Thoracic aorta (tissue), 2 donors: ENCODE data around the gene LRRIQ1. TPM values are rescaled to one million over a fixed set of nuclear protein-coding genes. Genes with fewer than 3 reads are reported as not detected.

Experiments
- ATAC-seq: fragments of 150-250 bp; one replicate; pipeline ENCODE4 v1.8.0; 2017; ENCODE audit warnings: low read depth; ENCODE audit not compliant: insufficient number of reproducible peaks, low FRiP score
- DNase-seq: peaks from one replicate; pipeline ENCODE4 v3.0.0-alpha.2; 2020; ENCODE audit warnings: low spot score
- H3K27ac ChIP-seq, 2 donors: fragments of 200-600 bp; sonication (generic); 1 replicate in 1 of 2; 2 replicates in 1 of 2; pipeline ENCODE4 v1.5.1; 2016; ENCODE audit warnings: mild to moderate bottlenecking in 2 of 2, moderate library complexity in 2 of 2
- H3K27me3 ChIP-seq: fragments of 200-600 bp; sonication (generic); replicated peaks from 2 replicates; pipeline ENCODE4 v1.6.0; 2016; ENCODE audit warnings: mild to moderate bottlenecking; ENCODE audit not compliant: insufficient read depth
- H3K36me3 ChIP-seq: fragments of 200-600 bp; sonication (generic); one replicate; pipeline ENCODE4 v1.5.1; 2016
- H3K4me1 ChIP-seq, 2 donors: fragments of 200-600 bp; sonication (generic); 1 replicate in 1 of 2; 2 replicates in 1 of 2; pipeline versions ENCODE4 v1.5.1 to v1.6.0; 2016; ENCODE audit warnings: low read depth in 2 of 2, mild to moderate bottlenecking in 1 of 2; ENCODE audit not compliant: control insufficient read depth in 1 of 2
- H3K4me3 ChIP-seq: fragments of 200-600 bp; sonication (generic); 2 replicates; pipeline ENCODE4 v1.5.1; 2016; ENCODE audit warnings: mild to moderate bottlenecking
- H3K9me3 ChIP-seq: fragments of 200-600 bp; sonication (generic); 2 replicates; pipeline ENCODE4 v1.5.1; 2016
- CTCF ChIP-seq: fragments of 200-600 bp; sonication (generic); IDR thresholded peaks from one replicate; pipeline ENCODE4 v1.5.1; 2019; ENCODE audit warnings: antibody characterized with exemption
- total RNA-seq, 2 donors: library from RNA; depleted of rRNA; stranded (reverse); fragments of >200 nt; gene quantifications; one replicate each; pipeline versions ENCODE4 v1.1.0 to v1.2.3, GENCODE V29; 2016

The LRRIQ1 gene
- total RNA-seq, 2 donors from 2014 or later = 0.42 TPM; not detected in 1

- TF ChIP-seq CTCF = no peak
- no peak overlapping the region for H3K4me3 ChIP-seq
- H3K4me1 ChIP-seq = no peaks in the 10 kb centered on the region
- ATAC-seq = no peak
- H3K27ac ChIP-seq = no peak overlapping the region
- no peaks in the 10 kb centered on the region for H3K27me3 ChIP-seq
- no peaks in the 10 kb centered on the region for H3K36me3 ChIP-seq
- no peak for DNase-seq
- no peaks in the 10 kb centered on the region for H3K9me3 ChIP-seq
Measured at GRCh38 chr12:85072826-85073225, 36.7 kb downstream of the LRRIQ1 start.

GRCh38 chr12:85076688-85077430 lies 40.7 kb downstream of the LRRIQ1 start:
- no peak for TF ChIP-seq CTCF
- no peak overlapping the region for H3K4me3 ChIP-seq
- no peaks in the 10 kb centered on the region for H3K27me3 ChIP-seq
- H3K36me3 ChIP-seq = no peaks in the 10 kb centered on the region
- H3K4me1 ChIP-seq = no peaks in the 10 kb centered on the region
- no peak for DNase-seq
- H3K9me3 ChIP-seq = no peaks in the 10 kb centered on the region
- ATAC-seq = no peak
- no peak overlapping the region for H3K27ac ChIP-seq

GRCh38 chr12:85085066-85085465 lies 48.9 kb downstream of the LRRIQ1 start:
- Histone ChIP-seq H3K4me3 (no peak overlapping the region), H3K27ac (no peak overlapping the region), H3K36me3 (no peaks in the 10 kb centered on the region), H3K4me1 (no peaks in the 10 kb centered on the region), H3K27me3 (no peaks in the 10 kb centered on the region), H3K9me3 (no peaks in the 10 kb centered on the region)
- DNase-seq (no peak), ATAC-seq (no peak)
- TF ChIP-seq CTCF = no peak

- ATAC-seq = no peak
Measured at GRCh38 chr12:85089792-85090191, 53.6 kb downstream of the LRRIQ1 start.

More at GRCh38 chr12:85089792-85090191, 53.6 kb downstream of the LRRIQ1 start:
- DNase-seq = no peak
- Histone ChIP-seq H3K4me3 (no peak overlapping the region), H3K27ac (no peak overlapping the region), H3K36me3 (no peaks in the 10 kb centered on the region), H3K27me3 (no peaks in the 10 kb centered on the region), H3K4me1 (no peaks in the 10 kb centered on the region), H3K9me3 (no peaks in the 10 kb centered on the region)
- TF ChIP-seq CTCF = no peak
